ENCODE data around the gene DAZAP1.

- TF ChIP-seq USF2 (CRISPR knock-in tag; IDR thresholded peaks at IDR 0.05) (no peak), SP1 (CRISPR knock-in tag; conservative IDR thresholded peaks at IDR 0.05) (no peak), NR2C2 (CRISPR knock-in tag; IDR thresholded peaks at IDR 0.05) (no peak)
Measured at GRCh38 chr19:1421218-1421957, 14.0 kb downstream of the DAZAP1 start.
